Stimulated activated CD4-positive, alpha-beta T cell treated with anti-CD3 and anti-CD28 coated beads, Interleukin-12 subunit alpha, Interleukin-12 subunit beta, amount 100 ng/mL, for 4 hours (primary cell): ENCODE measurements around the gene TMEFF1.

Experiments used
- DNase-seq: peaks from one replicate; pipeline ENCODE4 v3.0.0-alpha.2; 2020

Gene TMEFF1

DNA sequence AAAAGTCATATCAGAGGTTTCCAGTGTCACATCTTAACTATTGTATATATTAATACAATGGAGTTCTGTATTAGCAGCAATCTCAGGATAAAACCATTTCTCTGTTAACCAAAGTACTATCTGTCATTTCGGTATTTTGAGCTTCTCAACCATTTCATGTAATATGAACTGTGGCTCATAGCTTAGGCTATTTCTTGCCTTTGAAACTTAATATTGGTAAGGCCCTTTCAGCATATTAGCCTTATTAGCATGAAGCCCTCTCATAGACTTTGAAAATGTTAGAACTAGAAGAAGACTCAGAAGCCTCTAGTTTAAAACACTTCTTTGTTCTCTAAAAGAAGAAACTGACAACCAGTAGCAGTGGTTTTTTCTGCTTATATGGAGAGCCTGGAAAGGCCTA is 105.7 kb downstream of the TMEFF1 start:
- DNase-seq = no peak

DNA sequence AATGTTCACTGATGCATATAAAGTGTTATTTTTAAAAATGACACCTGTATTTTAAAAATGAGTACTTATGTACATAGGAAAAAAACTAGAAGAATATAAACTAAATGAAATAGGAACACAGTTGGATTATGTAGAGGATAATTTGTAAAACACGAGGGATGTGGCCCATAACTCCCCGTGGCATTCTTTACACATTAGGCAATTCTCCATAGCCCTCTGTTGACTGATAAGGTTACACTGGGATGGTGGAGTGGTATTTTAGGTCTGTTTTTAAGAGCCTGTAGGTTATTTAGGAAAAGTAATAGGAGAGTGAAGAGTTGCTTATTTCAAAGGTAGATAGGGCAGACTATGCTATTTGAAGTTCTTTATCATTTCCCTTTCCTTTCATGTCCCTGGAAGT is 106.7 kb downstream of the TMEFF1 start:
- DNase-seq = no peak

DNA sequence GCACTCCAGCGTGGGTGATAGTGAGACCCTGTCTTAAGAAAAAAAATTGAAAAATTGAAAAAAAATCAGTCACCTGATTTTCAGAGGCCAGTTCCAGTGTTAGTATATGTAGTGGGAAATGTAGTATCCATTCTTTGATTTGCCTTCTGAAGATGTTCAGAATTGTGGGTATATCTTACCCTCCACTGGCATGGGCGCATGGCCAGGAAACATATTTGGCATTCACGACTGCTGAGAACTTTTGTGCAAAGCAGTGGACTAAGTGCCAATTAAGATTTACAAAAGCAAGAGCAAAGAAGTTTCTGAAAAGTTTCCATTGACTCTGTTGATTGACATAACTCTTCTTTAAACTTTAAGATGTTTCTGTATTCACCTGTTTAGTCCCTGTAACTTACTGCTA is 107.3 kb downstream of the TMEFF1 start:
- DNase-seq = no peak

DNA sequence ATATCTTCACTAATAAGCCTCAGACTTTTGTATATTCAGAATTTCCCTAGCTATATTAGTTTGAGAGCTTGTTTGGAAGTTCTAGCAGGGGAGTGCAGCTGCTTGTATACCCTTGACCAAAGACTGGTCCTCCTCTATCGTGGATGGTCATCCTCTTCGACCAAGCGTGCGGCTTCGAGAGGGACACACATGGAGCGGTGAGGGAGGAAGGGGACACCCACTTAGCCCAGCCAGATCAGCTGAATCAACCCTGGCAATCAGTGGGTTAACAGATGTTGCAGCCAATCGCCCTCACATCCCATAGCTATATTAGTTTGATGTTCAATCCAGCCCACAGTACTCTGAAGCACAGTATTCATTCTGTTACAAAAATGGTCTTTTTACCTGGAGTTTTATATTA is 108.1 kb downstream of the TMEFF1 start:
- no peak for DNase-seq

DNA sequence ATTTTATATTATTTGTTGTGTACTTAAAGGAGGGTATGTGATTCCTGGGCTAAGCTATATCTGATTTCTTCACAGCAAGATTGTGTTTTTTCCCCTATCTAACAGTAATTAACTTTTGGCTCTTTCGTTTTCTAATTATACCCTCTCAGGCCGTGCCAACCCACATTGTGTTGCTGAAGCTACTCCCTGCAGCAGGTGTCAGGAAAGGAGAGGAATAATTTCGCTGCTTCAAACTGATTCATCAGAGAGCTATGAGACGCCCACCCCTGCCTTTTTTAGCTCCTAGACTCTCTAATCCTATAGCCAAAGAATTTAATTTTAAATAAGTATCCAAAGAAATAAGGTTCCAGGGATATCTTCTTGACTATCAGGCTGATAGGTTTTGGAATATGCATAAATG is 108.7 kb downstream of the TMEFF1 start:
- no peak for DNase-seq

DNA sequence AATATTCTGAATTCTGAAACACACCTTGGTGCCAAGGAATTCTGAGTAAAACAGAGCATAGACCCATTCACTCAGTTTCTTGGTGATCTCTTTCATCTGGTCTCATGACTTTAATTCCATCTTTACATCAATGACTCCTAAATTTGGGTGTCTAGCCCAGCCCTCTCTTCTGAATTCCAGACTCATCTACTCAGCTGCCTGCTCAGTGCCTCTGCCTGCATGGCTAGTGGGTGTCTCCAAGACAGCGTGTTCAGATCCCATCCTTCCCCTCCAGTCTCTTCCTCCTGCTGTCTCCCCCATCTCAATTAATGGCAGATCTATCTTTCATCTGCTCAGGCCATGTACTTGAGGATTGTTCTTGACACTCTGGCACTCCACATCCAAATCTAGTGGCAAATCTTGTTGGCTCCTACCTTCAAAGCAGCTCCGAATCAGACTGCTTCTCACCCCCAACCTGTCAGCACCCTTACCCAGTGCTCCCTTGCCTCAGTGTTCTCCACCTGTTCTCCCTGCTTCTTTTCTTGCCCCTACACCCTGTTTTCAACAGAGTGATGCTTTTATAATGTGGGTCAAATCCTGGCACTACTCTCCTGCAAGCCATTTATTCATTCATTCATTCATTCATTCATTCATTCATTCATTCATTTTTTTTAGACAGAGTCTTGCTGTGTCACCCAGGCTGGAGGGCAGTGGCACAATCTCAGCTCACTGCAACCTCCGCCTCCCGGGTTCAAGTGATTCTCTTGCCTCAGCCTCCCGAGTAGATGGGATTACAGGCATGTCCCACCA is 110.3 kb downstream of the TMEFF1 start:
- no peak for DNase-seq

DNA sequence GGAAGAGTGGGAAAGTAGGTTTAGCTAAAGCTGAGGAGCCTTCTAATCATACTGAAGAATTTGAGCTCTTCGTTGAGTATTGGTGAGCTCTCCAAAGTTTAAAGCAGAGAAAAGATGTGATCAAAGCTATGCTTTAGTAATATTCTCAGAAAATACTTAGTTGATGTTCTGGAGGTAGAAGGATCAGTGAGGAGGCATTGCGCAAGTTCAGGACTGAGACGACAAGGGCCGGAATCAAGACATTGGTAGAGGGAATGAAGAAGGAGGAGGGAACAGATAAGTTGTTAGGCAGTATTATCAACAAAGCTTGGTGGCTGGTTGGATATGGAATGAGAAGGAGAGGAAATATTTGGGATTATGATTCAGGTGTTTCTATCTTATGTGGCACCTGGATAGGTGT is 112.0 kb downstream of the TMEFF1 start:
- no peak for DNase-seq

DNA sequence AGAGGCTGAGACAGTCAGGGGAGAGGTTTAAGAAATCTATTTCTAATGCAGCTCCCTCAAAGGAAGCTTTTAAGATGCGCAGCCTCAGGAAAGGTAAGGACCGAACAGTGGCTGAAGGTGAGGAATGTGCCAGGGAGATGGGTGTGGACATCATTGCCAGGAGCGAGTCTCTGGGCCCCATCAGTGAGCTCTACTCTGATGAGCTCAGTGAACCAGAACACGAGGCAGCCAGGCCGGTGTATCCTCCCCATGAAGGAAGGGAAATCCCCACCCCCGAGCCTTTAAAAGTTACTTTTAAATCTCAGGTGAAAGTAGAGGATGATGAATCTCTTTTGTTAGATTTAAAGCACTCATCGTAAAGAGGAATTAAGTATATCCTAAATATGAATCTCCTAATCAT is 113.1 kb downstream of the TMEFF1 start:
- DNase-seq = no peak

DNA sequence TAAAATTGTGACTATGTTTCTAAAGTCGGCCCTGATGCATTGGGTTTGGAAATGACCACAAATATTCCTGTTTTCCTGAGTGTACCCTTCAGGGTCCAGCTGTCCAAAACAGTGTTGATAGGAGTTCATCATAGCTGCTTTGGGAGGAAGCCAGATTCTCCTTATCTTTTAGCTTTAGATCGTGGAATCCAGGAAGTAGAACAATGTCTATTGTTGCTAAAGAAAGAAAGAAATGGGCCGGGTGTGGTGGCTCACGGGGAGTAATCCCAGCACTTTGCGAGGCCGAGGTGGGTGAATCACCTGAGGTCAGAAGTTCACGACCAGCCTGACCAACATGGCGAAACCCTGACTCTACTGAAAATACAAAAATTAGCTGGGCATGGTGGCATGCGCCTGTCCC is 114.4 kb downstream of the TMEFF1 start:
- DNase-seq = no peak

DNA sequence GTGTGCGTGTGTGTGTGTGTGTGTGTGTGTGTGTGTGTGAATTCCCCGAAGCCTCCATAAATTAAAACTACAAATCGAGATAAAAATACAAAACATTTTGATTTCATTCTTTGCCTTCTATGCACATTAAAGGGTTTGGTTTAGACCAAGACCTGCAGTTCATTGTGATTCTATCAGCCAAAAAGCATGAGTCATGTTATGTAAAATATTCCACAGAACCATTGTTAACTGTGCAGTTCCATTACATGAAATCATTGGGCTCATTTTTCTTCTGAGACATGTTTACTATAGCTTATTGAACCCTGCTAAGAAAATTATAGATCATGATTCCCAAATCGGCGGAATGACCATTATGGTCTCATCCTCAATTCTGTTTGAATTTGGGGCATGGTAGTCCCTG is 116.6 kb downstream of the TMEFF1 start:
- no peak for DNase-seq

DNA sequence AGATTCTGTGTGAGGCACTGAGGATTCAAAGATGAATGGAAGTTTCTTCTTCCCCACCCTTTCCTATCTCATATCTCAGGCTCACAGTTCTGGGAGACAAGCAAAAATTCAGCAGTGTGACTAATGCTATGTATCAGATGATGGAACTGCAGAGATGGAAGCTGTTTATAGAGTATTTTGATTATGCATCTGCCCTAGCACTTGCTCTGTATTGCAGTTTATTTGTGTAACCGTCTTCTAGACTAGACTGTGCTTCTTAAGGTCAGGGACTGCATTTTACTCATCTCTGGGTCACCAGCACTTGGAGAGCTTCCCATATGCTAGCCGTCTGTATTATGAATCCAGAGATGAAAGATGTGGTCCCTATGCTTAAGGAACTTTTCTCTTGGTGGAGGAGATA is 117.5 kb downstream of the TMEFF1 start:
- DNase-seq = no peak

DNA sequence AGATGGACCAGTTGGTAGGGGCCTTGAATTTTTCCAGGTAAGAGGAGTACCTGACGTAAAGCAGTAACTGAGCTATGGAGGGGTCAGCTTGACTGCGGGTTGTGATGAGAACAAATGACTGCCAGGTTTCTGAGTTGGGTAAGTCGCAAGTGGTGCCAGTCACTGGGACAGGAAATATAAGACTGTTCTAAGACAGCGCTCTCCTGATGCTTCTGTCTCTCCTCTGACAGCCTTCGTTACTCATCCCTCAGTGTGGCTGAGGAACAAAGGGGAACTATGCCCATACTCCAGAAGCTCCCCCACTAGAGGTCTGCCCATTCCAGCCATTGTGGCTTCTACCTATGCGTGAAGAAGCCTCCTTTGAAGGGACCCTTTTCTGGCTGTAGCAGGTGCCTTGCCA is 118.2 kb downstream of the TMEFF1 start:
- no peak for DNase-seq

DNA sequence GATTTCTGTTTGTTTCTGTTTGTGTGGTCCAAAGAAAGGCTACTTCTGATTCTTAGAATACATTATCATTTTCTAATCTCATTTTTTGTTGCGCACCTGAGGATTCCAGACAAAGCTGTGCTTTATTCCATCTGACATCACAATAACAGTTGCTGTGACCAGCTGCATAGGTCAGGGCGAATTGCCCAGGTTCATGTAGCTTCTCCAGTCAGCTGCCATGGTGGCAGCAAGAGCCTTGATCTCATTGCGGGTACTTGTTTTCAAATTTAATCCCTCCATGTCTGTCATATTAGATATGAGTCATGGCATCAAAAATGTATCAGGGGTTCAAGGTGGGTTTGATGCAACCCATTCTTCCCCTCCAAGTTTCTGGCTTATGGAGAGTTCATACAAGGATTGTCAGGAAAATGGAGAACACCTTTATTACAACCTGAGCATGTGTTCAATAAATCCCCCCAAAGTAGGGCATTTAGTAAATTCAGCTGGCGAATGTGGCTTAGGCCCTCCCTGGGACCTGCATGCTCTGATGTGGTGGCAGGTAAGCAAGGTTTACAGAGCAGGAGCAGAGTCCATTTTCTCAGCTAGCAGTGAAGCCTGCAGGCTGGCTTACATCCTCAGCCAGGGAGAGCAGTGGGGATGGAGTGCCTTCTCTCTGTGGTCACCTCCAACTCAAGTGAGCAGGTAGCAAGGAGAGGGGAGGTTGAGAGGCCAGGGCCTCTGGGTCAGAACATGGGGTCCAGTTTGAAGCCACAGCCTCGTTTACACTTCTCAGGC is 118.9 kb downstream of the TMEFF1 start:
- no peak for DNase-seq

DNA sequence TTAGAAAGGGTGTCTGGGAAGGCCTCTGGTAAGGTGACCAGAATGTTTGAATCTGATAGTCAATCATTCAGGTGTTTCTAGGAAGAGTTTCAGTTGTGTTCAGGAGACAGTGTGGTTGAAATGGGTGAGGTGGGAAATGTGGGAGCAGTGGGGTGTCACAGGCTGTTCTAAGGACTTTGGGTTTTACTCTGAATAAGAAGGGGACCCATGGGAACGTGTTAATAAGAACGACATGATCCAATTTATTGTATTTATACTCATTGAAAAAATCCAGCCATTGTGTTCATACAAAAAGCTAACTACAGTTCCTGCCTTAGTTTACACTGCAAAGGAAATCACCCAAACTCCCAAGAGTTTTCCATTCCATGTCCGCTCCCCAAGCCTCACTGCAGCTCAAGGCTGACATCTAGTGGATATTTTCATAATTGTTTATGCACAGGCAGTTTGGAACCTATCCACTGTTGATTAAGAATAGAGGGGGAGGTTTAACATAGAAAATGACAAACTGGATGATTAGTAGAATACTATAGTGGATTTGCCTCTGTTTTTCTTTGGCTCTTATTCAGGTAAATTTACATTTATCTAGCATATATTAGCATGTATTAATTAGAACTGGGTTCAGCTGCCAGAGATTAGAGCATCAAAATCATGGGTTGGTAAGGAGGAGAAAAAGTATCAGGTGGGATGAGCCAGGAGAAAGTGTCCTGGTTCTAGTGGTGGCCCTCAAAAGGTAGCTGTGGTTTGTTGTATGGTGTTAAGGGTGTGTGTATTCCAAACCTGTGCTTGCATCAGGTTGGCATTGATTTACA is 122.6 kb downstream of the TMEFF1 start:
- no peak for DNase-seq

DNA sequence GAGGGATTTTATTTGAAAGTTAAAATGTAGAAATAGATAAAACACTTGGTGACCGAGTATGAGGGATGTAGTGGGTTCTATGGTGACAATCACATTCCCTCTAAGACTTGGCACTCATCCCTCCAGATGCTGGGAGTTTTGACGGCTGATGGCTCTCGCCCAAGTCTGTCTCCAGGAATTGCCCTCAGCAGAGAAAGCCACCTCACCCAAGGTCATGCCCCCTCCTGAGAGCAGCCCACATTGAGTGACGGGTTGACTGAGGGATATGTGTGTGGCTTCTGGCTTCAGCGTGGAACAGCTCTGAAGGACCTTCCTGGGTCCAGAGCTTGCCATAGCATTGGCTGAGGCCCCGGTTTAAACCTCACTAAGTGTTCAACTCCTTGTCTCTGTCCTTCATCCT is 124.3 kb downstream of the TMEFF1 start:
- no peak for DNase-seq

DNA sequence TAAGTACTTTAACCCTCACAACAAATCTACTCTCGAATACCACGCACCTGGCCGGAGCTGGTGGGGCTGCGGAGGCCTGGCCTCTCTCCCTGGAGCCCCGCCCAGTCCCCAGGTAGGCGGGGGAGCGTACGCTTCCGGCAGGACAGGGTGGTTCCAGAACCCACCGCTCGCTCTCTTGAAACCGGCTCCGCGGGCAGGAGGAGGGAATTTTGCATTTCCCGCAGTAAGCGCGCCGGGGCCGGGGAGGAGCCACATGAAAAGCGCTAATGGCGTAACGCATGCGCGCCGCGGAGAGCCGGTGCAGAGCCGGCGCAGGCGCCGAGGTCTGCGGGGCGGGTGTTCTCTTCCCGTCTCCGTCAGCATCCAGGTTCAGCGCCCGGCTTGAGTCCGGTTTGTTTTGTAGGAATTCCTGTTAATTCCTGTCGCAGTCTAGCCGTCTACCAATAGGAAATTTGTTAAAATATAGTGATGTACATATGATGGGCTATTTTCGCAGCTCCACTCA is 125.7 kb downstream of the TMEFF1 start:
- peak; percentile 82 for DNase-seq

DNA sequence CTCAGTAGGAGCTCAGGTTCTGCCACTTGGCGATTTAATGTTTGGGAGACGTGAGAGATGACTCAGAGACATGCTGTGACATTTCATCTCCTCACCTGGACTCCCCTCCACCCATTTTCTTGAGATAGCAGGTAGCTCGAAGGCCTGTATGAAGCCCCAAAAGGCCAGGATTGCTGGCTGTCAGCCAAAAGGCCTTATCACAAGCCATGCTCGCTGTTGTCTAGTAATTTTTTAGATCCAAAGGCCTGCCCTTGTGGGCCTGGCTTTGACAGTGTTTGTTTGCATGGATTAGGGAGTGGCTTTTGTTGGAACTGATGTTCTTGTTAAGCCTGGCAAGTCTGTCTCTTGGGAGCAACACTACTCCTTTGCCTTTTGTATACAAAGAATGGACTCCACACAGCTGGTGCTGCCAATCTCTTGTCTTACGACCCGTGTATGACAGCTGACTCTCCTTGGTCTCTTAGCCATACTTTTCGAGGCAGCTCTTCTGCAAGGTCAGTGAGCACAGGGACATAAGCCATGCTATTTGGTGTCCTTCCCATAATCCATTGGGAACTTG is 127.7 kb downstream of the TMEFF1 start:
- no peak for DNase-seq

DNA sequence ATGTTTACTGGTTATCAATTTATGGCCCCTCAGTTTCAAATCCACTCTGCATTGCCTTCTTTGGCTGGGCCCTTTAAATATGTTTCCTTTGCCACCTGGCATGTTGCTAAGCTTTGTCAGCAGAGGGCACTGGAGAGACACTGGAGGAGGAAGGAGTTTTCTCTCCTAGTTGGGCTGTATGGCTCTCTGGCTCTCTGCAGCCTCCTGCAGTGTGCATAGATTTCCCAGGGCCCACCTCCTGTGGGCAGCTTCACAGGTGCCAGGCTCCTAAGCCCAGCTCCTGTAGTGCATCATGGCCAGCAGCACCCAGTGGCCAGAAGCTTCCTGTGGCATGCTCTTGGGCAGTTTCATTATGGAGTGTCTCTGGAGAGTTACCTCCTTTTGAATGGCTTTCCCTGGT is 128.3 kb downstream of the TMEFF1 start:
- no peak for DNase-seq

DNA sequence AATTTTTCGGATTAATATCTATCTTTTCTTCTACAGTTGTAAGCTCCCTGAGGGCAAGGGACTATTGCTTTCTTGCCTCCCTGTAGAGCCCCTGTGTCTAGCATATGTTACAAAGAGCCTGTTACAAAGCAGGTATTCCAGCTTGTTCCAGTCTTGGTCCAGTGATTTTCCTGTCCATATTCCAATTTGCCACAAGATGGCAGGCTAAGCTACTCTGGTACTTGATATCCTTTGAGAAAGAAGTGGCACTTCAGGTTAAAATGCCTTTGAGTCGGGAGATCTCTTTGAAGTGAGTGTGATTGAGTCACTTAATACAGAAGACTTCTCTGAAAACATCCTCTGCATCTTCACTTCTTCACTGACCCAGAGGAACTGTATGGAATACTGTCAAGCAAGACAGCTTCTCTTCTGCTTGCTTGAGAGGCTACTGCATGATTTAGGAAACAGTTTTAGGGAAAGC is 129.4 kb downstream of the TMEFF1 start:
- no peak for DNase-seq

DNA sequence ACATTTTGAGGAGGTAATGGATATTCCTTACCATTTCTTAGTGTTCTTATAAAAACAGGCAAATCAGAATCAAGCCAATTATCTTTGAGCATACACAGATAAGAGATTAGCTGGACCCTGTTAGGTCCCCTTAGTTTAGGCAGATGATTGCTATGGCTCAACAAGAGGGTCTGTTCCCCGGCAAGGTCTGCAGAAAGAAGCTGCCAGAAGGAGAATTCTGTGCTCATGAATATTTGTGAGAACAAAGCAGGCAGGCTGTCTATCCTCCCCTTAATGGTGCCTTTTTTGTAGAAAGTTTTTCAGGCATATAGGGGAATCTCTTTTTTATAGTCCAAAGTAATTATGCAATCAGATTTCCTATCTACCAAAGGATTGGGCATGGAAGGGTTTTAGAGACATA is 132.5 kb downstream of the TMEFF1 start:
- no peak for DNase-seq

DNA sequence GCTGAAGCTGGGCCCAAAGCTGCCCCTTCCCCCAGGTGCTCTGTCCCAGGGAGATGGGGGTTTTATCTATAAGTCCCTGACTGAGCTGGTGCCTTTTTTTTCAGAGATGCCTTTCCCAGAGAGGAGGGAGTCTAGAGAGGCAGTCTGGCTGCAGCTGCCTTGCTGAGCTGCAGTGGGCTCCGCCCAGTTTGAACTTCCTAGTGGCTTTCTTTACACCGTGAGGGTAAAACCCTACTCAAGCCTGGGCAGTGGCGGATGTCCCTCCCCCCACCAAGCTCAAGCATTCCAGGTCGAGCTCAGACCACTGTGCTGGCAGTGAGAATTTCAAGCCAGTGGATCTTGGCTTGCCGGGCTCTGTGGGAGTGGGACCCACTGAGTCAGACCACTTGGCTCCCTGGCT is 146.2 kb downstream of the TMEFF1 start:
- no peak for DNase-seq

DNA sequence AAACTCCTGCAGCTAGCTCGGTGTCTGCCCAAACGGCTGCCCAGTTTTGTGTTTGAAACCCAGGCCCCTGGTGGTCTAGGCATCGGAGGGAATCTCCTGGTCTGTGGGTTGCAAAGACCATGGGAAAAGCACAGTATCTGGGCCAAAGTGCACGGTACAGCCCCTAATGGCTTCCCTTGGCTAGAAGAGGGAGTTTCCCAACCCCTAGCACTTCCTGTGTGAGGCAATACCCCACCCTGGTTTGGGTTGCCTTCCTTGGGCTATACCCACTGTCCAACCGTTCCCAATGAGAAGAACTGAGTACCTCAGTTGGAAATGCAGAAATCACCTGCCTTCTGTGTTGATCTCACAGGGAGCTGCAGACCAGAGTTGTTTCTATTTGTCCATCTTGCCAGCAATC is 146.7 kb downstream of the TMEFF1 start:
- DNase-seq = no peak

DNA sequence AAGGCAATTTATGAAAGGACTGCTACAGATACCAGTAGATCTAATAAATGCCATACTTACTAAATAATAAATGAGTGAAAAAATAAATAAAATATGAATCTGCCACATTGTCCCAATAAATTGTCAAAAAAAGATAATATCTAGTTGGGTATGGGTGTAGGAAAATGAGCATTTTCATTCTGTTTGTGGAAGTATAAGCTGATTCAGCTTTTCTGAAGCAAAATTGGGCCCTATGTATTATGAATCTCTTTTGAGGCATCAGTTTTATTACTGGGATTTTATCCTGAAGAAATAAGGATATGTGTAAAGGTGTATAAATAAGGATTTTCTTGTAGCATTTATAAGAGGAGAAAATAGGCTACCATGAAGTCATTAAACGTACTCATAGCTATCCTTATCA is 151.0 kb downstream of the TMEFF1 start:
- DNase-seq = no peak
